Endothelial cell of umbilical vein (primary cell): ENCODE results near the gene RIF1. TPM values are rescaled to one million over a fixed set of nuclear protein-coding genes. Genes with fewer than 3 reads are reported as not detected.

Experiments
- BruUV-seq: library from RNA; stranded (reverse); fragments of 400-500 nt; replicated peaks from 2 replicates; lab custom pipeline; 2021; lab: Mats Ljungman, UMichigan
- CTCF ChIA-PET: fragments of 300-600, 350-600 bp; sonication (Branson Sonifier 250); formaldehyde crosslinking; loops from one replicate; lab custom pipeline; 2021; ENCODE audit warnings: antibody characterized with exemption, inconsistent platforms; lab: Charles Lee
- POLR2A ChIA-PET: fragments of 300-600, 350-600 bp; sonication (Branson Sonifier 250); formaldehyde crosslinking; loops from one replicate; lab custom pipeline; 2021; ENCODE audit warnings: antibody characterized with exemption, inconsistent platforms; lab: Charles Lee
- DNase-seq: peaks from one replicate; pipeline ENCODE4 v3.0.0-alpha.2; 2011; ENCODE audit warnings: low read depth, low spot score
- FAIRE-seq: peaks from 2 replicates; lab custom pipeline; 2011; peaks lifted over from hg19 to GRCh38; lab: Jason Lieb, UNC
- H2AFZ ChIP-seq: 2 replicates; pipeline ENCODE4 v1.6.0; 2012; ENCODE audit warnings: low read depth, low read length, control low read depth, inconsistent platforms
- H3K27ac ChIP-seq: 2 replicates; pipeline ENCODE4 v1.5.1; 2011; ENCODE audit warnings: low read depth, mild to moderate bottlenecking, control low read depth, low read length, moderate library complexity; ENCODE audit not compliant: insufficient read depth
- H3K27me3 ChIP-seq, 2 experiments: 2 replicates each; pipeline versions ENCODE4 v1.6.0 to v1.6.1; 2011; ENCODE audit warnings: low read length in 2 of 2, mixed read lengths in 1 of 2; ENCODE audit not compliant: control insufficient read depth in 2 of 2, insufficient read depth in 2 of 2
- H3K36me3 ChIP-seq, 2 experiments: 2 replicates in 1 of 2; 3 replicates in 1 of 2; pipeline ENCODE4 v1.5.1; 2011; ENCODE audit warnings: low read length in 2 of 2, mild to moderate bottlenecking in 1 of 2, moderate library complexity in 1 of 2; ENCODE audit not compliant: control insufficient read depth in 2 of 2, insufficient read depth in 2 of 2; ENCODE audit errors: extremely low read depth in 1 of 2
- H3K4me1 ChIP-seq: 3 replicates; pipeline ENCODE4 v1.5.1; 2011; ENCODE audit warnings: mild to moderate bottlenecking, low read length; ENCODE audit not compliant: control insufficient read depth, insufficient read depth; ENCODE audit errors: extremely low read depth
- H3K4me2 ChIP-seq: 2 replicates; pipeline ENCODE4 v1.6.1; 2011; ENCODE audit warnings: low read length, control low read depth, mixed read lengths; ENCODE audit not compliant: insufficient read depth
- H3K4me3 ChIP-seq, 3 experiments: fragments of 200-600 bp in 1 of 3; sonication (generic), shearing (Covaris generic) in 1 of 3; replicated peaks in 1 of 3; 2 replicates each; pipeline ENCODE4 v1.5.1; 2011 to 2016; ENCODE audit warnings: control low read depth in 3 of 3, low read length in 3 of 3, mild to moderate bottlenecking in 2 of 3, inconsistent platforms in 1 of 3, low read depth in 1 of 3, moderate library complexity in 1 of 3; ENCODE audit not compliant: insufficient read depth in 1 of 3
- H3K79me2 ChIP-seq: 2 replicates; pipeline ENCODE4 v1.6.0; 2012; ENCODE audit warnings: low read length, inconsistent platforms; ENCODE audit not compliant: control insufficient read depth, insufficient read depth
- H3K9ac ChIP-seq: replicated peaks from 2 replicates; pipeline ENCODE3; 2011; ENCODE audit warnings: low read length, control low read depth; ENCODE audit not compliant: insufficient read depth; ENCODE audit errors: extremely low read depth
- H3K9me1 ChIP-seq: replicated peaks from 3 replicates; pipeline ENCODE4 v1.6.0; 2011; ENCODE audit warnings: mild to moderate bottlenecking, low read length; ENCODE audit not compliant: control insufficient read depth, insufficient read depth; ENCODE audit errors: extremely low read depth
- H3K9me3 ChIP-seq: replicated peaks from 2 replicates; pipeline ENCODE4 v1.5.1; 2012; ENCODE audit warnings: low read length, inconsistent platforms; ENCODE audit not compliant: control insufficient read depth, insufficient read depth
- H4K20me1 ChIP-seq: replicated peaks from 2 replicates; pipeline ENCODE3; 2011; ENCODE audit warnings: mild to moderate bottlenecking, low read length; ENCODE audit not compliant: control insufficient read depth, insufficient read depth; ENCODE audit errors: extremely low read depth
- CTCF ChIP-seq, 2 donors: IDR thresholded peaks; 1 replicate in 1 of 2; 2 replicates in 1 of 2; pipeline ENCODE4 v1.5.1; 2011; ENCODE audit warnings: low read length in 2 of 2, mild to moderate bottlenecking in 2 of 2, moderate library complexity in 2 of 2, control low read depth in 1 of 2, inconsistent platforms in 1 of 2, low read depth in 1 of 2; ENCODE audit not compliant: insufficient read depth in 1 of 2; ENCODE audit errors: extremely low read depth in 1 of 2
- EZH2 ChIP-seq: IDR thresholded peaks from 2 replicates; pipeline ENCODE4 v1.6.1; 2012; ENCODE audit warnings: borderline replicate concordance, low read depth, mild to moderate bottlenecking, moderate library complexity, low read length, inconsistent platforms; ENCODE audit not compliant: severe bottlenecking
- FOS ChIP-seq: IDR thresholded peaks from 2 replicates; pipeline ENCODE4 v1.6.1; 2011; ENCODE audit warnings: mild to moderate bottlenecking, low read length, moderate library complexity, borderline replicate concordance; ENCODE audit not compliant: insufficient read depth
- GATA2 ChIP-seq: IDR thresholded peaks from 2 replicates; pipeline ENCODE4 v1.7.0; 2011; ENCODE audit warnings: low read depth, mild to moderate bottlenecking, moderate library complexity, mixed read lengths, low read length; ENCODE audit not compliant: insufficient read length, insufficient read depth
- JUN ChIP-seq: IDR thresholded peaks from 2 replicates; pipeline ENCODE4 v1.6.1; 2011; ENCODE audit warnings: borderline replicate concordance, low read depth; ENCODE audit not compliant: insufficient read length, insufficient read depth
- MYC ChIP-seq: IDR thresholded peaks from one replicate; pipeline ENCODE4 v1.6.1; 2011; ENCODE audit warnings: mild to moderate bottlenecking, low read depth, low read length
- POLR2A ChIP-seq: IDR thresholded peaks from 2 replicates; pipeline ENCODE4 v1.6.1; 2012; ENCODE audit warnings: low read depth, mild to moderate bottlenecking, control low read depth, low read length
- POLR2AphosphoS5 ChIP-seq: IDR thresholded peaks from 2 replicates; pipeline ENCODE4 v1.6.1; 2012; ENCODE audit warnings: low read depth, mild to moderate bottlenecking, control low read depth, low read length, moderate library complexity; ENCODE audit not compliant: insufficient read depth
- dilution Hi-C: fragments of 300-500 bp; cut with MboI; formaldehyde crosslinking; loops from one replicate; pipeline ENCODE4 v1.15.0; 2019; ENCODE audit warnings: low sequenced_read_pairs; ENCODE audit not compliant: extremely low pct_ligation_motif_present
- intact Hi-C: fragments of 100-400 bp; cut with micrococcal nuclease; formaldehyde crosslinking; loops from one replicate; pipeline ENCODE4 v1.10.0; 2022
- polyA plus RNA-seq, 4 experiments: library from polyadenylated mRNA; depleted of rRNA in 3 of 4; stranded (reverse) in 3 of 4; unstranded in 1 of 4; fragments of >200 nt; gene quantifications; 2 replicates each; pipeline versions ENCODE4 v1.2.1 to v1.2.3, GENCODE V29; 2011 to 2012; ENCODE audit warnings: missing spikeins in 1 of 4
- total RNA-seq: library from RNA; stranded (reverse); gene quantifications from 2 replicates; pipeline ENCODE4 v1.2.3, GENCODE V29; 2021
- TF ChIP-seq, protein P1 (sequence below): IDR thresholded peaks from 2 replicates; pipeline ENCODE4 v1.6.1; 2011; ENCODE audit not compliant: insufficient read depth, insufficient read length

Gene RIF1
- total and polyA plus RNA-seq, 2 donors (not counting 3 experiments of a cell fraction or from before 2014, with no cell fraction given), result 5.1 to 55.3 TPM

DNA sequence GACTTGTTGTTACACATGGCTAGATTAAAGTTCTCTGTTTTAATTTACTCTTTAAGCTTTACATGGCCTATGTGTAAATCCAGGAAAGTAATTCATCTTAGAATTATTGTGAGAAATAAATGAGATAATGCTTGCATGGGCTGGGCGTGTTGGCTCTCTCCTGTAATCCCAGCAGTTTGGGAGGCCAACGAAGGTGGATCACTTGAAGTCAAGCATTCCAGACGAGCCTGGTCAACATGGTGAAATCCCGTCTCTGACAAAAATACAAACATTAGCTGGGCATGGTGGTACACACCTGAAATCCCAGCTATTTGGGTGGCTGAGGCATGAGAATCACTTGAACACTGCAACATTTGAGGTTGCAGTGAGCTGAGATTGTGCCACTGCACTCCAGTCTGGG lies 4.3 kb upstream of the RIF1 start:
- Histone ChIP-seq H2AFZ (no peak overlapping the region), H3K4me2 (no peak overlapping the region), H4K20me1 (no peaks in the 10 kb centered on the region), H3K27me3 (no peaks in the 10 kb centered on the region), H3K9me3 (no peaks in the 10 kb centered on the region), H3K79me2 (peaks cover 6% of the 10 kb centered on the region), H3K36me3 (no peaks in the 10 kb centered on the region), H3K9ac (no peak overlapping the region), H3K9me1 (no peaks in the 10 kb centered on the region), H3K4me3 (no peak overlapping the region), H3K4me1 (no peaks in the 10 kb centered on the region), H3K27ac (no peak overlapping the region)
- ChIA-PET POLR2A (no interaction called here), CTCF (interaction anchor here (1.1 to 1.3 kb wide), 2 partner anchors 9 to 107 kb away, joined by 3 to 4 read pairs; no protein-coding TSS in a partner anchor)
- no peak for FAIRE-seq
- intact Hi-C loops (loop anchor here (5.0 kb wide), 1 partner anchor 53 kb away; no protein-coding TSS in a partner anchor), dilution Hi-C loops (no loop called here)
- DNase-seq, result no peak
- TF ChIP-seq MYC, result no peak
- TF ChIP-seq GATA2, result no peak
- TF ChIP-seq, protein P1, sequence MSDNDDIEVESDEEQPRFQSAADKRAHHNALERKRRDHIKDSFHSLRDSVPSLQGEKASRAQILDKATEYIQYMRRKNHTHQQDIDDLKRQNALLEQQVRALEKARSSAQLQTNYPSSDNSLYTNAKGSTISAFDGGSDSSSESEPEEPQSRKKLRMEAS, result no peak
- TF ChIP-seq FOS, result no peak
- no TSS peak for BruUV-seq

GRCh38 chr2:151407281-151407680 lies 2.4 kb upstream of the RIF1 start:
- no peak for TF ChIP-seq EZH2
- no peak for TF ChIP-seq MYC
- no peak for TF ChIP-seq FOS
- TF ChIP-seq JUN, result no peak
- no peak for TF ChIP-seq POLR2A
- no peak for TF ChIP-seq POLR2AphosphoS5
- no peak for TF ChIP-seq CTCF (IDR thresholded peaks at IDR 0.05; ENCODE audit: extremely low read depth in 1 of 2, insufficient read depth in 1 of 2, low read depth in 1 of 2, low read length in 2 of 2)
- no peak for TF ChIP-seq GATA2
- TF ChIP-seq, protein P1, result no peak
- Histone ChIP-seq H3K27me3 (no peaks in the 10 kb centered on the region), H3K27ac (no peak overlapping the region), H2AFZ (no peak overlapping the region), H3K9me3 (no peaks in the 10 kb centered on the region), H3K36me3 (peaks cover 0 to 4% of the 10 kb centered on the region in 2 experiments), H3K79me2 (peaks cover 24% of the 10 kb centered on the region), H3K9ac (no peak overlapping the region), H3K4me1 (peaks cover 7% of the 10 kb centered on the region), H4K20me1 (no peaks in the 10 kb centered on the region), H3K4me3 (no peak overlapping the region), H3K9me1 (no peaks in the 10 kb centered on the region), H3K4me2 (no peak overlapping the region)
- intact Hi-C loops (loop anchor here (5.0 kb wide), 1 partner anchor 55 kb away; no protein-coding TSS in a partner anchor), dilution Hi-C loops (no loop called here)
- CTCF ChIA-PET, result interaction anchor here (0.8 kb wide), 1 partner anchor 109 kb away, joined by 3 read pairs; no protein-coding TSS in a partner anchor
- no TSS peak for BruUV-seq
- DNase-seq, result no peak
- no peak for FAIRE-seq
- POLR2A ChIA-PET, result no interaction called here
